GM23338 (cell line): ENCODE results near the gene LMO1.

Experiments
- CREB1 ChIP-seq: fragments of 250-450 bp; sonication (Bioruptor Pico); IDR thresholded peaks from 2 replicates; pipeline ENCODE4 v1.5.0; 2020; ENCODE audit warnings: low read depth, mild to moderate bottlenecking, moderate library complexity
- CTCF ChIP-seq, 2 experiments: fragments of 200-600 bp in 1 of 2; sonication (generic) in 1 of 2; conservative IDR thresholded peaks; 2 replicates each; pipeline versions ENCODE4 v1.5.1 to v1.6.1; 2016 to 2017; ENCODE audit warnings: antibody characterized with exemption in 2 of 2, low read depth in 2 of 2, mild to moderate bottlenecking in 2 of 2, moderate library complexity in 1 of 2
- EZH2 ChIP-seq: fragments of 200-600 bp; sonication (generic); IDR thresholded peaks from one replicate; pipeline ENCODE4 v1.8.0; 2017; ENCODE audit warnings: antibody characterized with exemption, mild to moderate bottlenecking, low read depth; ENCODE audit not compliant: unreplicated experiment
- EZH2phosphoT487 ChIP-seq: fragments of 200-600 bp; sonication (generic); IDR thresholded peaks from one replicate; pipeline ENCODE4 v1.8.1; 2018; ENCODE audit warnings: antibody characterized with exemption; ENCODE audit not compliant: unreplicated experiment
- POLR2AphosphoS5 ChIP-seq: IDR thresholded peaks from 2 replicates; pipeline ENCODE4 v1.6.1; 2016; ENCODE audit warnings: antibody characterized with exemption, low read depth
- REST ChIP-seq: IDR thresholded peaks from one replicate; pipeline ENCODE4 v1.6.1; 2018; ENCODE audit warnings: antibody characterized with exemption; ENCODE audit not compliant: unreplicated experiment
- STAT1 ChIP-seq: IDR thresholded peaks from one replicate; pipeline ENCODE4 v1.6.1; 2016; ENCODE audit warnings: antibody characterized with exemption; ENCODE audit not compliant: unreplicated experiment
- ZNF331 ChIP-seq: fragments of 250-450 bp; sonication (Bioruptor Pico); IDR thresholded peaks from 2 replicates; pipeline ENCODE4 v1.5.0; 2020; ENCODE audit warnings: low read depth, mild to moderate bottlenecking, moderate library complexity

- TF ChIP-seq REST (no peak), CTCF (conservative IDR thresholded peaks at IDR 0.05; ENCODE audit: low read depth in 2 of 2) (no peak), EZH2phosphoT487 (no peak), EZH2 (no peak), ZNF331 (no peak), POLR2AphosphoS5 (no peak), STAT1 (no peak), CREB1 (CRISPR knock-in tag) (no peak)
Observed at GRCh38 chr11:8241373-8242117, 22.1 kb downstream of the LMO1 start.
